HEK293 (cell line): Measurements from ENCODE around the gene CBY1.

Experiments used
- CTCF ChIA-PET: fragments of 350-600 bp; formaldehyde crosslinking; extraction: SDS; loops from one replicate; lab custom pipeline; 2021; ENCODE audit warnings: antibody characterized with exemption; lab: Yijun Ruan, JAX
- POLR2A ChIA-PET: fragments of 300-600 bp; formaldehyde crosslinking; extraction: SDS; loops from one replicate; lab custom pipeline; 2020; ENCODE audit warnings: antibody characterized with exemption, inconsistent platforms; lab: Yijun Ruan, JAX
- H3K27ac ChIP-seq: fragments of 200-500 bp; sonication (Bioruptor generic); 2 replicates; pipeline ENCODE4 v1.5.1; 2014; ENCODE audit warnings: low read depth, low read length, control low read depth, inconsistent platforms; ENCODE audit errors: extremely low read depth
- H3K36me3 ChIP-seq, 2 experiments: fragments of 200-500 bp in 1 of 2; sonication (Bioruptor generic) in 1 of 2; 1 replicate in 1 of 2; 2 replicates in 1 of 2; pipeline ENCODE4 v1.5.1; 2014 to 2017; ENCODE audit warnings: inconsistent platforms in 2 of 2, low read length in 2 of 2; ENCODE audit not compliant: control insufficient read depth in 2 of 2, insufficient read depth in 1 of 2
- H3K4me1 ChIP-seq: fragments of 200-500 bp; sonication (Bioruptor generic); 2 replicates; pipeline ENCODE4 v1.5.1; 2014; ENCODE audit warnings: mild to moderate bottlenecking, low read length, inconsistent platforms; ENCODE audit not compliant: control insufficient read depth, insufficient read depth
- H3K4me3 ChIP-seq: 2 replicates; pipeline ENCODE4 v1.5.1; 2011; ENCODE audit warnings: low read depth, mild to moderate bottlenecking, control low read depth, low read length, moderate library complexity
- H3K9me3 ChIP-seq: fragments of 200-500 bp; sonication (Bioruptor generic); 2 replicates; pipeline ENCODE4 v1.5.1; 2014; ENCODE audit warnings: low read depth, low read length, inconsistent platforms; ENCODE audit not compliant: control insufficient read depth, insufficient read depth
- EGR2 ChIP-seq: fragments of 450-650 bp; formaldehyde crosslinking; IDR thresholded peaks from 2 replicates; pipeline ENCODE4 v1.5.1; 2016; ENCODE audit warnings: low read depth, missing biosample characterization, missing genetic modification characterization
- GLIS2 ChIP-seq: fragments of 450-650 bp; formaldehyde crosslinking; IDR thresholded peaks from 2 replicates; pipeline ENCODE4 v1.5.1; 2016; ENCODE audit warnings: missing biosample characterization, missing genetic modification characterization
- HOXD13 ChIP-seq: sonication (generic); formaldehyde crosslinking; IDR thresholded peaks from 2 replicates; pipeline ENCODE4 v1.8.0; 2022; ENCODE audit warnings: missing genetic modification reagents, borderline replicate concordance
- KLF10 ChIP-seq: fragments of 450-650 bp; IDR thresholded peaks from 2 replicates; pipeline ENCODE4 v1.5.1; 2018; ENCODE audit warnings: missing biosample characterization, mild to moderate bottlenecking, missing genetic modification characterization
- OSR2 ChIP-seq: fragments of 450-650 bp; formaldehyde crosslinking; IDR thresholded peaks from 2 replicates; pipeline ENCODE4 v1.5.1; 2016; ENCODE audit warnings: missing biosample characterization, missing genetic modification characterization
- RBAK ChIP-seq: fragments of 450-650 bp; formaldehyde crosslinking; IDR thresholded peaks from 2 replicates; pipeline ENCODE4 v1.5.1; 2016; ENCODE audit warnings: missing biosample characterization, missing genetic modification characterization
- REPIN1 ChIP-seq: fragments of 450-650 bp; formaldehyde crosslinking; IDR thresholded peaks from 2 replicates; pipeline ENCODE4 v1.5.1; 2017; ENCODE audit warnings: missing biosample characterization, missing genetic modification characterization, low read depth
- SCRT1 ChIP-seq: fragments of 450-650 bp; formaldehyde crosslinking; IDR thresholded peaks from 2 replicates; pipeline ENCODE4 v1.5.1; 2016; ENCODE audit warnings: missing biosample characterization, missing genetic modification characterization, borderline replicate concordance
- ZNF114 ChIP-seq: fragments of 450-650 bp; formaldehyde crosslinking; IDR thresholded peaks from 2 replicates; pipeline ENCODE4 v1.5.0; 2017; ENCODE audit warnings: missing biosample characterization, missing genetic modification characterization
- ZNF138 ChIP-seq: fragments of 450-650 bp; formaldehyde crosslinking; IDR thresholded peaks from 2 replicates; pipeline ENCODE4 v1.5.1; 2016; ENCODE audit warnings: missing biosample characterization, missing genetic modification characterization, borderline replicate concordance
- ZNF146 ChIP-seq: fragments of 450-650 bp; formaldehyde crosslinking; IDR thresholded peaks from 2 replicates; pipeline ENCODE4 v1.5.1; 2016; ENCODE audit warnings: missing biosample characterization, missing genetic modification characterization
- ZNF184 ChIP-seq: fragments of 450-650 bp; IDR thresholded peaks from 2 replicates; pipeline ENCODE4 v1.5.1; 2018; ENCODE audit warnings: missing biosample characterization, mild to moderate bottlenecking, missing genetic modification characterization
- ZNF19 ChIP-seq: fragments of 450-650 bp; formaldehyde crosslinking; IDR thresholded peaks from 2 replicates; pipeline ENCODE4; 2016; ENCODE audit warnings: missing biosample characterization, missing genetic modification characterization, low read depth
- ZNF2 ChIP-seq: fragments of 450-650 bp; formaldehyde crosslinking; IDR thresholded peaks from 2 replicates; pipeline ENCODE4 v1.5.1; 2016; ENCODE audit warnings: missing biosample characterization, missing genetic modification characterization
- ZNF202 ChIP-seq: fragments of 450-650 bp; formaldehyde crosslinking; IDR thresholded peaks from 2 replicates; pipeline ENCODE4 v1.5.1; 2016; ENCODE audit warnings: missing biosample characterization, missing genetic modification characterization, borderline replicate concordance
- ZNF211 ChIP-seq: fragments of 450-650 bp; formaldehyde crosslinking; IDR thresholded peaks from 2 replicates; pipeline ENCODE4 v1.5.1; 2016; ENCODE audit warnings: low read depth, missing biosample characterization, missing genetic modification characterization
- ZNF248 ChIP-seq: fragments of 450-650 bp; formaldehyde crosslinking; IDR thresholded peaks from 2 replicates; pipeline ENCODE4 v1.5.1; 2017; ENCODE audit warnings: missing biosample characterization, missing genetic modification characterization
- ZNF266 ChIP-seq: fragments of 450-650 bp; formaldehyde crosslinking; IDR thresholded peaks from 2 replicates; pipeline ENCODE4 v1.5.1; 2016; ENCODE audit warnings: missing biosample characterization, missing genetic modification characterization, low read depth
- ZNF341 ChIP-seq: fragments of 450-650 bp; formaldehyde crosslinking; IDR thresholded peaks from 2 replicates; pipeline ENCODE4; 2016; ENCODE audit warnings: low read depth, missing biosample characterization, missing genetic modification characterization
- ZNF366 ChIP-seq: fragments of 450-650 bp; formaldehyde crosslinking; conservative IDR thresholded peaks from 2 replicates; pipeline ENCODE4 v1.5.1; 2016; ENCODE audit warnings: missing biosample characterization, missing genetic modification characterization
- ZNF549 ChIP-seq: fragments of 450-650 bp; IDR thresholded peaks from 2 replicates; pipeline ENCODE4 v1.5.1; 2018; ENCODE audit warnings: missing biosample characterization, missing genetic modification characterization, mild to moderate bottlenecking, inconsistent platforms, moderate library complexity
- ZNF610 ChIP-seq: fragments of 450-650 bp; formaldehyde crosslinking; IDR thresholded peaks from 2 replicates; pipeline ENCODE4 v1.5.1; 2016; ENCODE audit warnings: missing biosample characterization, missing genetic modification characterization, borderline replicate concordance
- ZNF660 ChIP-seq: fragments of 450-650 bp; IDR thresholded peaks from 2 replicates; pipeline ENCODE4 v1.5.1; 2018; ENCODE audit warnings: missing biosample characterization, mild to moderate bottlenecking, missing genetic modification characterization
- ZNF747 ChIP-seq: fragments of 450-650 bp; formaldehyde crosslinking; IDR thresholded peaks from 2 replicates; pipeline ENCODE4 v1.5.1; 2016; ENCODE audit warnings: missing biosample characterization, missing genetic modification characterization
- ZNF785 ChIP-seq: fragments of 450-650 bp; formaldehyde crosslinking; IDR thresholded peaks from 2 replicates; pipeline ENCODE4 v1.5.1; 2016; ENCODE audit warnings: missing biosample characterization, missing genetic modification characterization
- ZNF843 ChIP-seq: fragments of 450-650 bp; formaldehyde crosslinking; IDR thresholded peaks from 2 replicates; pipeline ENCODE4 v1.5.1; 2016; ENCODE audit warnings: missing biosample characterization, missing genetic modification characterization
- ZSCAN30 ChIP-seq: fragments of 450-650 bp; IDR thresholded peaks from 2 replicates; pipeline ENCODE4 v1.5.1; 2018; ENCODE audit warnings: missing biosample characterization, mild to moderate bottlenecking, missing genetic modification characterization, moderate library complexity
- TF ChIP-seq, protein P1 (sequence below): fragments of 450-650 bp; formaldehyde crosslinking; IDR thresholded peaks from 2 replicates; pipeline ENCODE4; 2016; ENCODE audit warnings: missing biosample characterization, missing genetic modification characterization
- TF ChIP-seq, protein P2 (sequence below): fragments of 450-650 bp; formaldehyde crosslinking; IDR thresholded peaks from 2 replicates; pipeline ENCODE4 v1.5.1; 2016; ENCODE audit warnings: missing biosample characterization, missing genetic modification characterization
- TF ChIP-seq, protein P3 (sequence below): fragments of 450-650 bp; formaldehyde crosslinking; IDR thresholded peaks from 2 replicates; pipeline ENCODE4 v1.5.1; 2017; ENCODE audit warnings: missing biosample characterization, missing genetic modification characterization

Gene CBY1

DNA sequence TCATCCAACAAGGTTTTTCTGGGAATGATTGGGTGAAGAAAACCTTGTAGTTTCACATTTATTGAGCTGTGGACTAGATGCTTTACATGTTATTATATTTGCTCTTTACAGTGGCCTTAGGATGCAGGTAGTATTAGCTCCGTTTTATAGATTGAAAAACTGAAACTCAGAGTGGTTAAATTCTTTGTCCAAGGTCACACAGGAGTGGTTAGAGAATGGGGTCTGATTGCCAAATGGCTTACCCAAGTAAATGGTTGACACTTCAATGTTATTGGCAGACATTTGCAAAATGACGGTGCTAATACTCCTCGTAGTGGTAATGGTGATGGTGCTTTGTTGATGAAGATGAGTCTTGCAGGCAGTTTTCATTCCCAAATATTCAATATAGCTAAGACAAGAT, 51.5 kb downstream of the CBY1 start:
- Histone ChIP-seq H3K4me1 (peaks cover 13% of the 10 kb centered on the region), H3K27ac (no peak overlapping the region), H3K36me3 (peaks cover 5 to 42% of the 10 kb centered on the region in 2 experiments; a peak in 1 of 3 replicates), H3K4me3 (no peak overlapping the region), H3K9me3 (no peaks in the 10 kb centered on the region)
- TF ChIP-seq, protein P1, sequence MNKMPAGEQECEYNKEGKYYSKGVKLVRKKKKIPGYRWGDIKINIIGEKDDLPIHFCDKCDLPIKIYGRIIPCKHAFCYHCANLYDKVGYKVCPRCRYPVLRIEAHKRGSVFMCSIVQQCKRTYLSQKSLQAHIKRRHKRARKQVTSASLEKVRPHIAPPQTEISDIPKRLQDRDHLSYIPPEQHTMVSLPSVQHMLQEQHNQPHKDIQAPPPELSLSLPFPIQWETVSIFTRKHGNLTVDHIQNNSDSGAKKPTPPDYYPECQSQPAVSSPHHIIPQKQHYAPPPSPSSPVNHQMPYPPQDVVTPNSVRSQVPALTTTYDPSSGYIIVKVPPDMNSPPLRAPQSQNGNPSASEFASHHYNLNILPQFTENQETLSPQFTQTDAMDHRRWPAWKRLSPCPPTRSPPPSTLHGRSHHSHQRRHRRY = no peak
- TF ChIP-seq ZNF184 (tag by site-specific recombination) (no peak), ZNF266 (tag by site-specific recombination) (no peak), ZNF785 (tag by site-specific recombination) (no peak), ZSCAN30 (tag by site-specific recombination) (no peak)
- ChIA-PET CTCF (interaction anchor here (0.6 to 2.2 kb wide), 8 partner anchors 8 to 1210 kb away, joined by 3 to 19 read pairs (median 4); no protein-coding TSS in a partner anchor), POLR2A (interaction anchor here (0.6 to 1.2 kb wide), 5 partner anchors 9 to 15 kb away, joined by 3 to 8 read pairs (median 4); no protein-coding TSS in a partner anchor)

DNA sequence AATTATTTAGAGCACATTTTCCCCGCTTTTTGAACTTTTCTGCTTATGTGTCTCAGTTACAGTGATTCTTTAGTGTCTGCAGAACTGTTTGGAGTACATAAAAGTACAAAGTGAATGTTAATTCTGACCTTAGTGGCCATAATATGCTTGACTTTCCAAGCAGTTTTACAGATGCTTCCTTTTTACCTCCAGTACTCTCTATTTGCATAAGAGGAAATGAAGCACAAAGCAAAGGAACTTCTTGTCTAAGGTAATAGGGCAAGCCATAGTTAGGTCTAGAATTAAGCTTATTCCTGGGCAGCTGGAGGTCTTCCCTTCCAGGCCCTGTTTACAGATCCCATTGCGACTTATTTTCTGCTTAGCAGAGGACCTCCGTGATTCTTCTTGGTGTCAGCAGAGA, 52.9 kb downstream of the CBY1 start:
- ChIA-PET POLR2A (no interaction called here), CTCF (interaction anchor here (1.3 to 1.7 kb wide), 2 partner anchors 9 to 16 kb away, joined by 4 to 6 read pairs; no protein-coding TSS in a partner anchor)
- TF ChIP-seq, protein P2, sequence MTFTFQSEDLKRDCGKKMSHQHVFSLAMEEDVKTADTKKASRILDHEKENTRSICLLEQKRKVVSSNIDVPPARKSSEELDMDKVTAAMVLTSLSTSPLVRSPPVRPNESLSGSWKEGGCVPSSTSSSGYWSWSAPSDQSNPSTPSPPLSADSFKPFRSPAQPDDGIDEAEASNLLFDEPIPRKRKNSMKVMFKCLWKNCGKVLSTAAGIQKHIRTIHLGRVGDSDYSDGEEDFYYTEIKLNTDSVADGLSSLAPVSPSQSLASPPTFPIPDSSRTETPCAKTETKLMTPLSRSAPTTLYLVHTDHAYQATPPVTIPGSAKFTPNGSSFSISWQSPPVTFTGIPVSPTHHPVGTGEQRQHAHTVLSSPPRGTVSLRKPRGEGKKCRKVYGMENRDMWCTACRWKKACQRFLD (tag by site-specific recombination) = no peak
- TF ChIP-seq ZNF610 (no peak), ZNF549 (tag by site-specific recombination) (no peak), ZNF211 (tag by site-specific recombination) (no peak), OSR2 (tag by site-specific recombination) (no peak), GLIS2 (no peak), ZNF366 (tag by site-specific recombination) (no peak), REPIN1 (tag by site-specific recombination) (no peak), ZNF146 (no peak), SCRT1 (tag by site-specific recombination) (no peak), ZNF114 (tag by site-specific recombination) (no peak), KLF10 (tag by site-specific recombination) (no peak), ZNF747 (tag by site-specific recombination) (no peak), ZNF2 (tag by site-specific recombination) (no peak)

DNA sequence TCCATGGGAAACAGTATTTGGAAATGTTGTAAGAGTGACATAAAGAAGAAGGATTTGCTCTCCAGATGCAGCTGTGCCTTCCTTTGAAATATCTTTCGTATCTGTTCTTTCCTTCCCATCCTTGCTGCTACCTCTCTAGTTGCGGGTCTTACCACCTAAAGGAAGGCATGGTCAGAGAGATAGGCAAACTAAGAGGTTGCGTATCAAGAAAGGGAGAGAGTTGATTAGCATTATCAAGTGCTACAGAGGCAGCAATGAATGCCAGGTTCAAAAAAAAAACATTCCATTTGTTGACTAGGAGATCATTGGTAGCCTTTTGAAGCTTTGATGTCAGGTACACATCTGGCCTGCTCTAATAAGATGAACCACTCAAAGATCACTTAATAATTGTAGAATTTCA, 53.9 kb downstream of the CBY1 start:
- CTCF ChIA-PET = interaction anchor here (1.3 to 1.7 kb wide), 2 partner anchors 8 to 15 kb away, joined by 4 to 6 read pairs; no protein-coding TSS in a partner anchor
- POLR2A ChIA-PET = no interaction called here

More for the DNA sequence above, 52.9 kb downstream of the CBY1 start:
- peaks cover 5 to 45% of the 10 kb centered on the region in 2 experiments; a peak in 2 of 3 replicates for H3K36me3 ChIP-seq
- H3K9me3 ChIP-seq = no peaks in the 10 kb centered on the region
- no peak overlapping the region for H3K27ac ChIP-seq
- peaks cover 13% of the 10 kb centered on the region for H3K4me1 ChIP-seq
- H3K4me3 ChIP-seq = no peak overlapping the region

More for the DNA sequence above, 53.9 kb downstream of the CBY1 start:
- peaks cover 5 to 49% of the 10 kb centered on the region in 2 experiments; a peak in 2 of 3 replicates for H3K36me3 ChIP-seq
- H3K4me3 ChIP-seq = no peak overlapping the region
- TF ChIP-seq ZNF248 (tag by site-specific recombination) (no peak), ZNF366 (tag by site-specific recombination) (no peak), ZNF19 (no peak), ZNF138 (no peak), ZNF202 (tag by site-specific recombination) (no peak), REPIN1 (tag by site-specific recombination) (no peak), ZNF660 (tag by site-specific recombination) (no peak), RBAK (tag by site-specific recombination) (no peak), ZNF341 (tag by site-specific recombination) (no peak), EGR2 (tag by site-specific recombination) (no peak), HOXD13 (CRISPR knock-in tag) (no peak), ZNF843 (no peak)
- TF ChIP-seq, protein P3, sequence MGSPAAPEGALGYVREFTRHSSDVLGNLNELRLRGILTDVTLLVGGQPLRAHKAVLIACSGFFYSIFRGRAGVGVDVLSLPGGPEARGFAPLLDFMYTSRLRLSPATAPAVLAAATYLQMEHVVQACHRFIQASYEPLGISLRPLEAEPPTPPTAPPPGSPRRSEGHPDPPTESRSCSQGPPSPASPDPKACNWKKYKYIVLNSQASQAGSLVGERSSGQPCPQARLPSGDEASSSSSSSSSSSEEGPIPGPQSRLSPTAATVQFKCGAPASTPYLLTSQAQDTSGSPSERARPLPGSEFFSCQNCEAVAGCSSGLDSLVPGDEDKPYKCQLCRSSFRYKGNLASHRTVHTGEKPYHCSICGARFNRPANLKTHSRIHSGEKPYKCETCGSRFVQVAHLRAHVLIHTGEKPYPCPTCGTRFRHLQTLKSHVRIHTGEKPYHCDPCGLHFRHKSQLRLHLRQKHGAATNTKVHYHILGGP = no peak
- H3K4me1 ChIP-seq = peaks cover 14% of the 10 kb centered on the region
- no peaks in the 10 kb centered on the region for H3K9me3 ChIP-seq
- no peak overlapping the region for H3K27ac ChIP-seq
